ENCODE measurements around the gene CELF2.
A peak's percentile ranks its signal among the peaks of the same experiment; 100 is the strongest.

Gene CELF2

DNA sequence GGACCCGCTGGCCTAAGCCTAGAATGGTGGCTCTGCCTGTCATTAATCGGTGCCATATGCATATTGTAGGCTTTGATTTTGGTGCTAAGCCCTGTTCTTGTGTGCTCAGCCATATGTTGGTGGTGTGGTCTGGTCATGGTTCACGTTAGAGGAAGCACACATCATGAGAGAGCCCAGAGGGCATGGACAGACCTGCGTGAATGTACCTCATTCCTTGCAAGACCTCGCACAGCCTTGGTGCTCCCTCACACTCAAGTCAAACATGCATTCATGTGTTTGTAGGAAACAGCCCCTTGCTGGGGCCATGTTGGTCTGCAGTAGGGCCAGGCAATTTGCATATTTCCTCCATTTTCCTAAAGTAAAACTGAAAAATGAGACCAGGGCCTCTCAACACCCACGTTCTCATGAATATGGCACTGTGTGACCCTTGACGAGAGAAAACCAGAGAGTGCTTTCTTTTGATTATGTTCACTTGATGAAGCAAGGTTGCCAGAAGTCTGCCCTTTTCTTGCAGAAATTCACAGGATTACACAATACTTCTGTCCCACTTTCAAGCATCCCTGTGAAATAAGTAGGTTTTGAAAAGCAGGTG, 268.7 kb downstream of the CELF2 start:
- TF ChIP-seq, protein P1, sequence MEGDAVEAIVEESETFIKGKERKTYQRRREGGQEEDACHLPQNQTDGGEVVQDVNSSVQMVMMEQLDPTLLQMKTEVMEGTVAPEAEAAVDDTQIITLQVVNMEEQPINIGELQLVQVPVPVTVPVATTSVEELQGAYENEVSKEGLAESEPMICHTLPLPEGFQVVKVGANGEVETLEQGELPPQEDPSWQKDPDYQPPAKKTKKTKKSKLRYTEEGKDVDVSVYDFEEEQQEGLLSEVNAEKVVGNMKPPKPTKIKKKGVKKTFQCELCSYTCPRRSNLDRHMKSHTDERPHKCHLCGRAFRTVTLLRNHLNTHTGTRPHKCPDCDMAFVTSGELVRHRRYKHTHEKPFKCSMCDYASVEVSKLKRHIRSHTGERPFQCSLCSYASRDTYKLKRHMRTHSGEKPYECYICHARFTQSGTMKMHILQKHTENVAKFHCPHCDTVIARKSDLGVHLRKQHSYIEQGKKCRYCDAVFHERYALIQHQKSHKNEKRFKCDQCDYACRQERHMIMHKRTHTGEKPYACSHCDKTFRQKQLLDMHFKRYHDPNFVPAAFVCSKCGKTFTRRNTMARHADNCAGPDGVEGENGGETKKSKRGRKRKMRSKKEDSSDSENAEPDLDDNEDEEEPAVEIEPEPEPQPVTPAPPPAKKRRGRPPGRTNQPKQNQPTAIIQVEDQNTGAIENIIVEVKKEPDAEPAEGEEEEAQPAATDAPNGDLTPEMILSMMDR (IDR thresholded peaks at IDR 0.05), result no peak
- H3K27me3 Mint-ChIP-seq (ENCODE audit: low read depth, poor library complexity), result peaks cover 17% of the 10 kb centered on the region
- no peak overlapping the region for H3K27ac Mint-ChIP-seq
- no peak overlapping the region for H3K4me3 Mint-ChIP-seq
- H3K4me1 Mint-ChIP-seq, result peaks cover 5% of the 10 kb centered on the region
- no peak for DNase-seq
- H3K9me3 Mint-ChIP-seq, result peaks cover 6% of the 10 kb centered on the region
- H3K36me3 Mint-ChIP-seq (ENCODE audit: low read depth), result no peaks in the 10 kb centered on the region

DNA sequence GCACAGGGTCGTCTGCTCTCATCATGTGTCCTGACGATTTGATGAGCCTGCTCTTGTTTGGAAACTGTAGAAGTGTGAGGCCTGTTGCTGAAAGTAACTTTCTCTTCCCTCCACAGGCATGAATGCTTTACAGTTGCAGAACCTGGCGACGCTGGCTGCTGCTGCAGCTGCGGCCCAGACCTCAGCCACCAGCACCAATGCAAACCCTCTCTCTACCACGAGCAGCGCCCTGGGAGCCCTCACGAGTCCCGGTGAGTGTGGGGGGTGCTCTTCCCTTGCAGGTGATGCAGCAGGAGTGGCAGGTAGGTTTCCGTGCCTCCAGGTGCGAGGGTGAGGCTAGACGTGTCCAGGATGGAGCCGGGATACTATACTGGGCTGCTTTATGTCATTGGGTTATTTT, 270.6 kb downstream of the CELF2 start:
- DNase-seq, result no peak
- TF ChIP-seq, protein P1 (IDR thresholded peaks at IDR 0.05), result no peak
- Mint-ChIP-seq H3K36me3 (ENCODE audit: low read depth) (no peaks in the 10 kb centered on the region), H3K4me3 (no peak overlapping the region), H3K27ac (no peak overlapping the region), H3K9me3 (no peaks in the 10 kb centered on the region), H3K27me3 (ENCODE audit: low read depth, poor library complexity) (peaks cover 19% of the 10 kb centered on the region), H3K4me1 (peaks cover 5% of the 10 kb centered on the region)

DNA sequence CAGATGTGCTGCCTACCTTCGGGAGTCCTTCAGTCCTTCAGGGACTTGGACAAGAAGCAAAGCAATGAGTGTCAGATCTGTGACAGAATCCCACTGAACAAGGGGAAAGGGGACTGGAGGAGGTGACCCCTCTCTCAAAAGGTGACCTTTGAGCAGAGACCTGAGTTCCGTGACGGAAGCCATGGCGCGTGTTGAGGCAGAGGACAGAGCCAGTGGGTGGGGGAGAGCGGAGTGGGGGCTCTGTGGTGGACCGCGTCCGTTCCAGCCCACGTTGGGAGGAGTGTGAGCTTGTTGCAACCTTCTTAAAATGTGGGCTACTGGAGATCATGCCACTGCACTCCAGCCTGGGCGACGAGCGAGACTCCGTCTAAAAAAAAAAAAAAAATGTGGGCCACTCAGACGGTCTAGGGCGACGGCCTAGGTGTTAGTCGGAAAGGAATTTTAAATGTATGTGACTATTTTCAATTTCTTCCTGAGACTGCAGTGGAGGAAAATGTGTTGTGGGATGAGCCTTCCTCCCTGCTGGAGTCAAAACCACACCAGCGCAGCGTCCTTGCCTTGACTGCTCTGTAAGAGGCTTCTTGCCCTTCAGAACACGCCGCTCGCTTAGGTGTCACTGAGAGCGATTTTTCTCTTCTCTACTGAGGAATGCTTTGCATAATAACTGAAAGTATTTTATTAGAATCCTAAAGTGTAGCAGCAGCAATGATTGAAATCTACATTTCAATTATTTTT, 272.7 kb downstream of the CELF2 start:
- Mint-ChIP-seq H3K4me1 (peaks cover 6% of the 10 kb centered on the region), H3K27ac (peak overlapping the region; percentile 92), H3K4me3 (no peak overlapping the region), H3K9me3 (no peaks in the 10 kb centered on the region), H3K36me3 (ENCODE audit: low read depth) (no peaks in the 10 kb centered on the region), H3K27me3 (ENCODE audit: low read depth, poor library complexity) (peaks cover 19% of the 10 kb centered on the region)
- TF ChIP-seq, protein P1 (IDR thresholded peaks at IDR 0.05), result no peak
- no peak for DNase-seq

DNA sequence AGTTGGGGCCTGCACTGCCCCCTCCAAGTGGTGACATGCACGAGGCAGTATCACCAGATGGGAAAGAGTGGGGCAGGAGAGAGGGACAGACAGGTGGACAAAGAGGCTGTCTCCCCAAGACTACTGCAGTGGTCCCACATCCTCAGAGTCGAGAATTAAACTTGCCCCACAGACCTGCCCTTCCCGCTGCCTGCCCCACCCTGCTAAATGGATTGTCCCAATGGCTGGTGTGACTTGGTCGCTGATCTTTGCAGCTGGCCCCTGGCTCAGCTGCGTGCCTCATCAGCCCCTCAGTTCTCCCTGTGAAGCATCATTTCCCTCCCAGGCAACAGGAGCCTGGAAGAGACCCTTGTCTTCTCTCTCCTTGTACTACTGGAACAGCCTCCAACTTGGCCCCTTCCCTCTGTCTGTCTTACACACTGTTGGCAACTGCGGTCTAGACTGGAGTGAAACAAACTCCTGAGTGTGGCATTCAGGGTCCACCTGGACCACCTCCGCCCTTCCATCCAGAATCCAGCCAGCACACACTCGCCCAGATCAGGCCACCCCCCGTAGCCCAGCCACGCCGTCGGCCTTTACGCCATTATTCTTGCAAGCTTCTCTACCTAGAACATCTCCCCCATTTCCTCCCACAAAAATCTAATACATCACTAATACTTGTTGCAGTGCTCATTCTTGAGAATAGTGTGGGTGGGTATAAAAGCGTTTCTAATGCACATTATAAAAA, 275.1 kb downstream of the CELF2 start:
- Mint-ChIP-seq H3K27ac (no peak overlapping the region), H3K4me1 (peaks cover 26% of the 10 kb centered on the region), H3K36me3 (ENCODE audit: low read depth) (no peaks in the 10 kb centered on the region), H3K27me3 (ENCODE audit: low read depth, poor library complexity) (peaks cover 19% of the 10 kb centered on the region), H3K4me3 (no peak overlapping the region), H3K9me3 (no peaks in the 10 kb centered on the region)
- no peak for DNase-seq
- TF ChIP-seq, protein P1 (IDR thresholded peaks at IDR 0.05), result no peak

DNA sequence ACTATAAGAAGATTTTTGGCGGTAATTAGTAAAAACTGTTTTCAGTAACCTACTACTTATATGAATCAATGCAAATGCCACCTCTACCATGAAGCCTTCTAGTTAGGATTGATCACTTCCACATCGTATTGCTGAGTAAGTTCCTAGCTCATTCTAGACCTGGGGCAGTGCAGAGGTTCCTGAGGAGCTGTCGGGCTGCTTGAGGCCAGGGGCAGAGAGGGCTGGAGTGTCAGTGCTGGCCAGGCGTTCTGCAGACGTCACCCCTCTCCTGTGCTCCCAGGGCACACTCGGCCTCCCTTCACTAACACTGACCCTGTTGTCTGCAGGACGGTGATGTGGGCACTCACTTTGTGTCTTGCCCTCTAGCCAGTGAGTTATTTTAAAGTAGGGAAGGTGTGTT, 275.7 kb downstream of the CELF2 start:
- Mint-ChIP-seq H3K9me3 (no peaks in the 10 kb centered on the region), H3K27ac (no peak overlapping the region), H3K4me3 (no peak overlapping the region), H3K36me3 (ENCODE audit: low read depth) (no peaks in the 10 kb centered on the region), H3K27me3 (ENCODE audit: low read depth, poor library complexity) (peaks cover 19% of the 10 kb centered on the region), H3K4me1 (peaks cover 32% of the 10 kb centered on the region)
- TF ChIP-seq, protein P1 (IDR thresholded peaks at IDR 0.05), result no peak
- DNase-seq, result no peak
